H9 (cell line): ENCODE measurements around the gene ACSS2. TPM values are rescaled to one million over a fixed set of nuclear protein-coding genes. Genes with fewer than 3 reads are reported as not detected.

ENCODE experiments used
- DNase-seq: peaks from one replicate; pipeline ENCODE4 v3.0.0-alpha.2; 2017
- H2AFZ ChIP-seq: one replicate; pipeline ENCODE4 v1.6.1; 2013; ENCODE audit warnings: mild to moderate bottlenecking, low read length, control low read depth, moderate library complexity
- H2AK5ac ChIP-seq: 2 replicates; pipeline ENCODE4 v1.6.1; 2013; ENCODE audit warnings: low read length, control low read depth, mixed read lengths; ENCODE audit not compliant: insufficient read length
- H2BK120ac ChIP-seq: one replicate; pipeline ENCODE4 v1.6.1; 2013; ENCODE audit warnings: low read depth, mild to moderate bottlenecking, low read length, control low read depth, inconsistent platforms; ENCODE audit not compliant: poor library complexity, severe bottlenecking
- H2BK12ac ChIP-seq: 2 replicates; pipeline ENCODE4 v1.6.1; 2013; ENCODE audit warnings: low read length, control low read depth, mixed read lengths, low read depth; ENCODE audit not compliant: insufficient read length
- H2BK15ac ChIP-seq: 2 replicates; pipeline ENCODE4 v1.6.1; 2013; ENCODE audit warnings: low read depth, low read length, control low read depth
- H2BK20ac ChIP-seq: one replicate; pipeline ENCODE4 v1.6.1; 2013; ENCODE audit warnings: low read depth, mild to moderate bottlenecking, low read length, control low read depth, inconsistent platforms; ENCODE audit not compliant: poor library complexity, severe bottlenecking
- H2BK5ac ChIP-seq: 2 replicates; pipeline ENCODE4 v1.6.1; 2013; ENCODE audit warnings: low read length, control low read depth, mixed read lengths; ENCODE audit not compliant: insufficient read length
- H3K14ac ChIP-seq: 2 replicates; pipeline ENCODE4 v1.6.1; 2013; ENCODE audit warnings: low read length, control low read depth; ENCODE audit not compliant: insufficient read depth
- H3K18ac ChIP-seq: 2 replicates; pipeline ENCODE4 v1.6.1; 2013; ENCODE audit warnings: low read depth, mild to moderate bottlenecking, mixed read lengths, low read length, control low read depth; ENCODE audit not compliant: insufficient read length
- H3K23ac ChIP-seq: 2 replicates; pipeline ENCODE4 v1.6.1; 2013; ENCODE audit warnings: low read length, control low read depth, mixed read lengths, low read depth; ENCODE audit not compliant: insufficient read length
- H3K23me2 ChIP-seq: 2 replicates; pipeline ENCODE4 v1.6.1; 2013; ENCODE audit warnings: low read depth, mild to moderate bottlenecking, mixed read lengths, low read length, control low read depth; ENCODE audit not compliant: insufficient read length, poor library complexity, severe bottlenecking
- H3K27ac ChIP-seq: 2 replicates; pipeline ENCODE4 v1.5.1; 2013; ENCODE audit warnings: low read length, control low read depth, mixed read lengths, low read depth; ENCODE audit not compliant: insufficient read length
- H3K27me3 ChIP-seq: 2 replicates; pipeline ENCODE4 v1.6.1; 2013; ENCODE audit warnings: low read length, control low read depth, inconsistent platforms; ENCODE audit not compliant: insufficient read depth
- H3K4ac ChIP-seq: 2 replicates; pipeline ENCODE4 v1.6.1; 2013; ENCODE audit warnings: low read depth, mild to moderate bottlenecking, control low read depth, inconsistent platforms, low read length, moderate library complexity
- H3K4me1 ChIP-seq: 2 replicates; pipeline ENCODE4 v1.6.1; 2013; ENCODE audit warnings: low read length, control low read depth, inconsistent platforms; ENCODE audit not compliant: insufficient read depth
- H3K4me2 ChIP-seq: 2 replicates; pipeline ENCODE4 v1.6.1; 2013; ENCODE audit warnings: low read length, control low read depth, mixed read lengths; ENCODE audit not compliant: insufficient read length, insufficient read depth
- H3K56ac ChIP-seq: 2 replicates; pipeline ENCODE4 v1.6.1; 2013; ENCODE audit warnings: low read depth, mild to moderate bottlenecking, mixed read lengths, low read length, control low read depth; ENCODE audit not compliant: insufficient read length
- H3K79me1 ChIP-seq: 2 replicates; pipeline ENCODE4 v1.6.1; 2013; ENCODE audit warnings: low read depth, mild to moderate bottlenecking, moderate library complexity, low read length, control low read depth, inconsistent platforms; ENCODE audit not compliant: insufficient read depth, poor library complexity, severe bottlenecking
- H3K79me2 ChIP-seq: 2 replicates; pipeline ENCODE4 v1.6.1; 2013; ENCODE audit warnings: low read length, control low read depth, inconsistent platforms; ENCODE audit not compliant: insufficient read depth
- H3K9ac ChIP-seq: 2 replicates; pipeline ENCODE4 v1.6.1; 2013; ENCODE audit warnings: low read length, control low read depth, mixed read lengths; ENCODE audit not compliant: insufficient read length; ENCODE audit errors: extremely low read depth
- H3K9me3 ChIP-seq: one replicate; pipeline ENCODE4 v1.6.1; 2013; ENCODE audit warnings: low read depth, low read length, inconsistent platforms; ENCODE audit not compliant: control insufficient read depth
- H3T11ph ChIP-seq: one replicate; pipeline ENCODE4 v1.6.1; 2013; ENCODE audit warnings: mild to moderate bottlenecking, low read length, control low read depth, inconsistent platforms
- H4K20me1 ChIP-seq: one replicate; pipeline ENCODE4 v1.6.1; 2013; ENCODE audit not compliant: control insufficient read depth, insufficient read length, insufficient read depth
- H4K5ac ChIP-seq: 2 replicates; pipeline ENCODE4 v1.6.1; 2013; ENCODE audit warnings: low read depth, mild to moderate bottlenecking, mixed read lengths, low read length, control low read depth; ENCODE audit not compliant: insufficient read length
- H4K8ac ChIP-seq: replicated peaks from 2 replicates; pipeline ENCODE4 v1.6.1; 2013; ENCODE audit warnings: low read length, control low read depth, mixed read lengths, low read depth; ENCODE audit not compliant: insufficient read length
- H4K91ac ChIP-seq: 2 replicates; pipeline ENCODE4 v1.6.1; 2013; ENCODE audit warnings: low read depth, mild to moderate bottlenecking, moderate library complexity, mixed read lengths, low read length, control low read depth; ENCODE audit not compliant: insufficient read length
- H3K27ac Mint-ChIP-seq, 3 experiments: 2 replicates in 2 of 3; 3 replicates in 1 of 3; pipeline ENCODE4 v1.8.0; 2020 to 2021; ENCODE audit warnings: mixed read lengths in 3 of 3, mild to moderate bottlenecking in 1 of 3, moderate library complexity in 1 of 3
- H3K27me3 Mint-ChIP-seq: 2 replicates; pipeline ENCODE4 v1.8.0; 2021; ENCODE audit warnings: low read depth, mild to moderate bottlenecking, moderate library complexity, mixed read lengths
- H3K36me3 Mint-ChIP-seq, 3 experiments: 2 replicates in 2 of 3; 3 replicates in 1 of 3; pipeline ENCODE4 v1.8.0; 2020 to 2021; ENCODE audit warnings: low read depth in 3 of 3, mixed read lengths in 3 of 3; ENCODE audit not compliant: insufficient read depth in 1 of 3
- H3K4me1 Mint-ChIP-seq, 2 experiments: 2 replicates each; pipeline ENCODE4 v1.8.0; 2020; ENCODE audit warnings: mixed read lengths in 2 of 2
- H3K4me3 Mint-ChIP-seq, 2 experiments: 2 replicates in 1 of 2; 3 replicates in 1 of 2; pipeline ENCODE4 v1.8.0; 2020 to 2021; ENCODE audit warnings: mild to moderate bottlenecking in 2 of 2, mixed read lengths in 2 of 2, moderate library complexity in 1 of 2
- H3K9me3 Mint-ChIP-seq, 2 experiments: 2 replicates in 1 of 2; 3 replicates in 1 of 2; pipeline ENCODE4 v1.8.0; 2020; ENCODE audit warnings: mild to moderate bottlenecking in 2 of 2, mixed read lengths in 2 of 2, moderate library complexity in 1 of 2
- WGBS: extraction: QIAGEN DNeasy Blood & Tissue Kit; methylation state at CpG from one replicate; pipeline ENCODE4 v1.1.7; 2013; ENCODE audit warnings: missing lambda C conversion rate, low lambda C conversion rate, mixed read lengths; ENCODE audit not compliant: insufficient read length; ENCODE audit errors: extremely low coverage; 5-methylcytosine and 5-hydroxymethylcytosine counted together
- total RNA-seq: library from RNA; stranded (reverse); gene quantifications from 2 replicates; pipeline ENCODE4 v1.2.1, GENCODE V29; 2021
- TF ChIP-seq, protein P1 (sequence below): fragments of 200-600 bp; sonication (generic); conservative IDR thresholded peaks from 3 replicates; pipeline ENCODE4 v1.8.0; 2021; ENCODE audit warnings: antibody characterized with exemption, mild to moderate bottlenecking

The ACSS2 gene
- total RNA-seq, 1 experiment from 2014 or later, result 15.4 TPM

DNA sequence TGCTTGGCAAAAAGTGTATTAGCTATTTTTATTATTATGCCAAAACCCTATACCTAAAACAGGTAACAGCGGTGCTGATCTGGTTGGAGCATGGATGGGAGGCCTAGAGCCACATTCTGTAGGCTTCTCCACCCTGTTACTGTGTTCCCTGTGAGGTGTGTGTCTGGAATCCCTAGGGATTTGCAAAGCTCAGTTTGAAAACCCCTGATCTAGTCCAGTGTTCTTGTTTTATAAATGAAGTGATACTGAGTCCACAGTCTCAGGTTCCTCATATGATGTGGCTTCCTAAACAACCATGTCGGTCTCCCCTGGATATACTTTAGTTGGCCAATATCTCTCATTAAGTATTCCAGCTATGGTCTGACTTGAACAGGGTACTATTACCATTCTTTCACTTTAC lies 16.3 kb downstream of the ACSS2 start:
- H3K79me2 ChIP-seq, result no peaks in the 10 kb centered on the region; the same call in 1 of the 2 replicates
- no peak overlapping the region for H3K23ac ChIP-seq
- H2BK5ac ChIP-seq, result no peak overlapping the region
- no peak overlapping the region for H2BK12ac ChIP-seq
- H3K79me1 ChIP-seq, result no peaks in the 10 kb centered on the region
- no peak overlapping the region for H3K56ac ChIP-seq
- no peak overlapping the region for H4K91ac ChIP-seq
- no peak overlapping the region for H3K4me2 ChIP-seq
- H3K4me1 ChIP-seq, result no peaks in the 10 kb centered on the region
- no peak overlapping the region for H2BK15ac ChIP-seq
- WGBS, result no CpG with 5 or more reads among the region's 2 CpGs
- Mint-ChIP-seq H3K27ac (no peak overlapping the region), H3K36me3 (peaks cover 0 to under 1% (median under 1%) of the 10 kb centered on the region in 3 experiments; a peak in 2 of 7 replicates), H3K9me3 (peaks cover 0 to 2% of the 10 kb centered on the region in 2 experiments; a peak in 1 of 5 replicates), H3K4me1 (peaks cover 0 to 3% of the 10 kb centered on the region in 2 experiments; a peak in 1 of 4 replicates), H3K27me3 (no peaks in the 10 kb centered on the region), H3K4me3 (no peak overlapping the region)
- H3K27me3 ChIP-seq, result no peaks in the 10 kb centered on the region
- H3K4ac ChIP-seq, result no peak overlapping the region
- H3K27ac ChIP-seq, result no peak overlapping the region
- no peak for DNase-seq
- no peak overlapping the region for H2AK5ac ChIP-seq
- H3K9ac ChIP-seq, result no peak overlapping the region
- TF ChIP-seq, protein P1, sequence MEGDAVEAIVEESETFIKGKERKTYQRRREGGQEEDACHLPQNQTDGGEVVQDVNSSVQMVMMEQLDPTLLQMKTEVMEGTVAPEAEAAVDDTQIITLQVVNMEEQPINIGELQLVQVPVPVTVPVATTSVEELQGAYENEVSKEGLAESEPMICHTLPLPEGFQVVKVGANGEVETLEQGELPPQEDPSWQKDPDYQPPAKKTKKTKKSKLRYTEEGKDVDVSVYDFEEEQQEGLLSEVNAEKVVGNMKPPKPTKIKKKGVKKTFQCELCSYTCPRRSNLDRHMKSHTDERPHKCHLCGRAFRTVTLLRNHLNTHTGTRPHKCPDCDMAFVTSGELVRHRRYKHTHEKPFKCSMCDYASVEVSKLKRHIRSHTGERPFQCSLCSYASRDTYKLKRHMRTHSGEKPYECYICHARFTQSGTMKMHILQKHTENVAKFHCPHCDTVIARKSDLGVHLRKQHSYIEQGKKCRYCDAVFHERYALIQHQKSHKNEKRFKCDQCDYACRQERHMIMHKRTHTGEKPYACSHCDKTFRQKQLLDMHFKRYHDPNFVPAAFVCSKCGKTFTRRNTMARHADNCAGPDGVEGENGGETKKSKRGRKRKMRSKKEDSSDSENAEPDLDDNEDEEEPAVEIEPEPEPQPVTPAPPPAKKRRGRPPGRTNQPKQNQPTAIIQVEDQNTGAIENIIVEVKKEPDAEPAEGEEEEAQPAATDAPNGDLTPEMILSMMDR, result no peak
- no peaks in the 10 kb centered on the region for H3K9me3 ChIP-seq
- H2BK120ac ChIP-seq, result no peak overlapping the region
- no peaks in the 10 kb centered on the region for H4K20me1 ChIP-seq
- no peak overlapping the region for H3T11ph ChIP-seq
- H3K14ac ChIP-seq, result no peak overlapping the region
- H4K8ac ChIP-seq, result no peak overlapping the region
- no peak overlapping the region for H4K5ac ChIP-seq
- no peak overlapping the region for H2BK20ac ChIP-seq
- no peak overlapping the region for H2AFZ ChIP-seq
- no peaks in the 10 kb centered on the region for H3K23me2 ChIP-seq
- H3K18ac ChIP-seq, result no peak overlapping the region
